ENCODE results near the gene OTUD3. TPM values are rescaled to one million over a fixed set of nuclear protein-coding genes. Genes with fewer than 3 reads are reported as not detected.
A peak's percentile ranks its signal among the peaks of the same experiment; 100 is the strongest.

OTUD3 gene
- total and polyA plus RNA-seq, 2 of the 13 experiments (the other 11 are each of a cell fraction or from before 2014, with no cell fraction given) = 5.2 to 7.5 TPM

DNA sequence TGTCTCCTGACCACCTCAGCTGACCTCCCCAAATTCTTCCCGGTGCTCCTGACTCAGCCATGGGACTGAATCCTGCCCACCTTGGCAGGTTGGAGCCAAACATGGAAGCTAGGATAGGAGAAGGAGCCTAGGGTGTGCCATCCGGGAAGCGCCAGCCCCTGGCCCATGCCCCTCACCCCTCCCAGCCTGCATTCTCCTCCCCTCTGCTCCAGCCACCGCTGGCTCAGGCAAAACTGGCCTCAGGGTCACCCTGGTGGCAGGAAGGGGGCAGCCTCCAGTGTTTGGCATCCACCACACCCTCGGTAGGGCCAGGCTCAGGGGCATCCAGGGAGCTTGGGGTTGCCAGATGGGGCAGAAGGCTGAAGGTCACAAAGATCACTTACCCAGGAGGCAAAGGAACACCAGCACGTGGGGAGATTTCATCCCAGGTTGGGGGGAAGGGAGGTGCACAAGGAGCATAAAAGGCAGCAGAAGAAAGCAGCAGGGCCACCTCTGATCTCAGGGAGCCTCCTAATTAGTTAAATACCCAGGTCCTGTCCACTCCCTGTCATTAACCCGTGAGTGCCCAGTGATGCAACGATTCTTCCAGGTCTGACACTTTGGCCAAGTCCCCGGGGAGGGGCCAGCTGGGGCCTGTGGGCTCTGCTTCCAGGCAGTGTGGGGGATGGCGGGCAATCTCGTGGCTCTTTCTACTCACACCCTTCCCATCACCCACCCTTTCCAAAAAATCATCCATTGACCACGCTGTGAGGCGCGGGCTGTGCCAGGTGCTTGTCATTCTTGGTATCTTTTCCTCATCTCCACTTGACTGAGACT, 41.1 kb downstream of the OTUD3 start, which contains the start of gene PLA2G2E (continued):
- TF ChIP-seq, protein P1, sequence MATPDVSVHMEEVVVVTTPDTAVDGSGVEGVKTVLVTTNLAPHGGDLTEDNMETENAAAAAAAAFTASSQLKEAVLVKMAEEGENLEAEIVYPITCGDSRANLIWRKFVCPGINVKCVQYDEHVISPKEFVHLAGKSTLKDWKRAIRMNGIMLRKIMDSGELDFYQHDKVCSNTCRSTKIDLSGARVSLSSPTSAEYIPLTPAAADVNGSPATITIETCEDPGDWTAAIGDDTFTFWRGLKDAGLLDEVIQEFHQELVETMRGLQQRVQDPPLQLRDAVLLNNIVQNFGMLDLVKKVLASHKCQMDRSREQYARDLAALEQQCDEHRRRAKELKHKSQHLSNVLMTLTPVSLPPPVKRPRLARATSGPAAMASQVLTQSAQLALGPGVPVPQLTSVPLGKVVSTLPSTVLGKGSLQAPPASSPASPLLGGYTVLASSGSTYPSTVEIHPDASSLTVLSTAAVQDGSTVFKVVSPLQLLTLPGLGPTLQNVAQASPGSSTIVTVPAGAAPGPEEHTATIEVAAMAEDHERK (CRISPR knock-in tag; IDR thresholded peaks at IDR 0.05; ENCODE audit: low read depth) = no peak
- TF ChIP-seq, protein P2, sequence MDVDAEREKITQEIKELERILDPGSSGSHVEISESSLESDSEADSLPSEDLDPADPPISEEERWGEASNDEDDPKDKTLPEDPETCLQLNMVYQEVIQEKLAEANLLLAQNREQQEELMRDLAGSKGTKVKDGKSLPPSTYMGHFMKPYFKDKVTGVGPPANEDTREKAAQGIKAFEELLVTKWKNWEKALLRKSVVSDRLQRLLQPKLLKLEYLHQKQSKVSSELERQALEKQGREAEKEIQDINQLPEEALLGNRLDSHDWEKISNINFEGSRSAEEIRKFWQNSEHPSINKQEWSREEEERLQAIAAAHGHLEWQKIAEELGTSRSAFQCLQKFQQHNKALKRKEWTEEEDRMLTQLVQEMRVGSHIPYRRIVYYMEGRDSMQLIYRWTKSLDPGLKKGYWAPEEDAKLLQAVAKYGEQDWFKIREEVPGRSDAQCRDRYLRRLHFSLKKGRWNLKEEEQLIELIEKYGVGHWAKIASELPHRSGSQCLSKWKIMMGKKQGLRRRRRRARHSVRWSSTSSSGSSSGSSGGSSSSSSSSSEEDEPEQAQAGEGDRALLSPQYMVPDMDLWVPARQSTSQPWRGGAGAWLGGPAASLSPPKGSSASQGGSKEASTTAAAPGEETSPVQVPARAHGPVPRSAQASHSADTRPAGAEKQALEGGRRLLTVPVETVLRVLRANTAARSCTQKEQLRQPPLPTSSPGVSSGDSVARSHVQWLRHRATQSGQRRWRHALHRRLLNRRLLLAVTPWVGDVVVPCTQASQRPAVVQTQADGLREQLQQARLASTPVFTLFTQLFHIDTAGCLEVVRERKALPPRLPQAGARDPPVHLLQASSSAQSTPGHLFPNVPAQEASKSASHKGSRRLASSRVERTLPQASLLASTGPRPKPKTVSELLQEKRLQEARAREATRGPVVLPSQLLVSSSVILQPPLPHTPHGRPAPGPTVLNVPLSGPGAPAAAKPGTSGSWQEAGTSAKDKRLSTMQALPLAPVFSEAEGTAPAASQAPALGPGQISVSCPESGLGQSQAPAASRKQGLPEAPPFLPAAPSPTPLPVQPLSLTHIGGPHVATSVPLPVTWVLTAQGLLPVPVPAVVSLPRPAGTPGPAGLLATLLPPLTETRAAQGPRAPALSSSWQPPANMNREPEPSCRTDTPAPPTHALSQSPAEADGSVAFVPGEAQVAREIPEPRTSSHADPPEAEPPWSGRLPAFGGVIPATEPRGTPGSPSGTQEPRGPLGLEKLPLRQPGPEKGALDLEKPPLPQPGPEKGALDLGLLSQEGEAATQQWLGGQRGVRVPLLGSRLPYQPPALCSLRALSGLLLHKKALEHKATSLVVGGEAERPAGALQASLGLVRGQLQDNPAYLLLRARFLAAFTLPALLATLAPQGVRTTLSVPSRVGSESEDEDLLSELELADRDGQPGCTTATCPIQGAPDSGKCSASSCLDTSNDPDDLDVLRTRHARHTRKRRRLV (CRISPR knock-in tag; IDR thresholded peaks at IDR 0.05) = 0 out of 2 replicates have a peak, but pooled peaks have one; percentile 25
- TF ChIP-seq, protein P3, sequence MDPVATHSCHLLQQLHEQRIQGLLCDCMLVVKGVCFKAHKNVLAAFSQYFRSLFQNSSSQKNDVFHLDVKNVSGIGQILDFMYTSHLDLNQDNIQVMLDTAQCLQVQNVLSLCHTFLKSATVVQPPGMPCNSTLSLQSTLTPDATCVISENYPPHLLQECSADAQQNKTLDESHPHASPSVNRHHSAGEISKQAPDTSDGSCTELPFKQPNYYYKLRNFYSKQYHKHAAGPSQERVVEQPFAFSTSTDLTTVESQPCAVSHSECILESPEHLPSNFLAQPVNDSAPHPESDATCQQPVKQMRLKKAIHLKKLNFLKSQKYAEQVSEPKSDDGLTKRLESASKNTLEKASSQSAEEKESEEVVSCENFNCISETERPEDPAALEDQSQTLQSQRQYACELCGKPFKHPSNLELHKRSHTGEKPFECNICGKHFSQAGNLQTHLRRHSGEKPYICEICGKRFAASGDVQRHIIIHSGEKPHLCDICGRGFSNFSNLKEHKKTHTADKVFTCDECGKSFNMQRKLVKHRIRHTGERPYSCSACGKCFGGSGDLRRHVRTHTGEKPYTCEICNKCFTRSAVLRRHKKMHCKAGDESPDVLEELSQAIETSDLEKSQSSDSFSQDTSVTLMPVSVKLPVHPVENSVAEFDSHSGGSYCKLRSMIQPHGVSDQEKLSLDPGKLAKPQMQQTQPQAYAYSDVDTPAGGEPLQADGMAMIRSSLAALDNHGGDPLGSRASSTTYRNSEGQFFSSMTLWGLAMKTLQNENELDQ (CRISPR knock-in tag; IDR thresholded peaks at IDR 0.05; ENCODE audit: borderline replicate concordance) = no peak
- TF ChIP-seq NFKBIZ (CRISPR knock-in tag; IDR thresholded peaks at IDR 0.05) (no peak), MED1 (CRISPR knock-in tag; IDR thresholded peaks at IDR 0.05) (no peak), TRIM24 (CRISPR knock-in tag; IDR thresholded peaks at IDR 0.05) (no peak), ZNF782 (CRISPR knock-in tag; IDR thresholded peaks at IDR 0.05; ENCODE audit: borderline replicate concordance) (no peak), ZNF501 (CRISPR knock-in tag; IDR thresholded peaks at IDR 0.05) (peak; percentile 39; the same call in 1 of the 2 replicates), KMT2B (CRISPR knock-in tag; IDR thresholded peaks at IDR 0.05) (no peak), MIER2 (CRISPR knock-in tag; IDR thresholded peaks at IDR 0.05) (no peak), ZSCAN25 (CRISPR knock-in tag; IDR thresholded peaks at IDR 0.05) (no peak), MTF1 (CRISPR knock-in tag; IDR thresholded peaks at IDR 0.05) (no peak)
- TF ChIP-seq, protein P4, sequence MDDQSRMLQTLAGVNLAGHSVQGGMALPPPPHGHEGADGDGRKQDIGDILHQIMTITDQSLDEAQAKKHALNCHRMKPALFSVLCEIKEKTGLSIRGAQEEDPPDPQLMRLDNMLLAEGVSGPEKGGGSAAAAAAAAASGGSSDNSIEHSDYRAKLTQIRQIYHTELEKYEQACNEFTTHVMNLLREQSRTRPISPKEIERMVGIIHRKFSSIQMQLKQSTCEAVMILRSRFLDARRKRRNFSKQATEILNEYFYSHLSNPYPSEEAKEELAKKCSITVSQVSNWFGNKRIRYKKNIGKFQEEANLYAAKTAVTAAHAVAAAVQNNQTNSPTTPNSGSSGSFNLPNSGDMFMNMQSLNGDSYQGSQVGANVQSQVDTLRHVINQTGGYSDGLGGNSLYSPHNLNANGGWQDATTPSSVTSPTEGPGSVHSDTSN (CRISPR knock-in tag; IDR thresholded peaks at IDR 0.05; ENCODE audit: borderline replicate concordance) = no peak
- TF ChIP-seq, protein P5, sequence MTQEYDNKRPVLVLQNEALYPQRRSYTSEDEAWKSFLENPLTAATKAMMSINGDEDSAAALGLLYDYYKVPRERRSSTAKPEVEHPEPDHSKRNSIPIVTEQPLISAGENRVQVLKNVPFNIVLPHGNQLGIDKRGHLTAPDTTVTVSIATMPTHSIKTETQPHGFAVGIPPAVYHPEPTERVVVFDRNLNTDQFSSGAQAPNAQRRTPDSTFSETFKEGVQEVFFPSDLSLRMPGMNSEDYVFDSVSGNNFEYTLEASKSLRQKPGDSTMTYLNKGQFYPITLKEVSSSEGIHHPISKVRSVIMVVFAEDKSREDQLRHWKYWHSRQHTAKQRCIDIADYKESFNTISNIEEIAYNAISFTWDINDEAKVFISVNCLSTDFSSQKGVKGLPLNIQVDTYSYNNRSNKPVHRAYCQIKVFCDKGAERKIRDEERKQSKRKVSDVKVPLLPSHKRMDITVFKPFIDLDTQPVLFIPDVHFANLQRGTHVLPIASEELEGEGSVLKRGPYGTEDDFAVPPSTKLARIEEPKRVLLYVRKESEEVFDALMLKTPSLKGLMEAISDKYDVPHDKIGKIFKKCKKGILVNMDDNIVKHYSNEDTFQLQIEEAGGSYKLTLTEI (CRISPR knock-in tag; conservative IDR thresholded peaks at IDR 0.05) = no peak
- TF ChIP-seq, protein P6, sequence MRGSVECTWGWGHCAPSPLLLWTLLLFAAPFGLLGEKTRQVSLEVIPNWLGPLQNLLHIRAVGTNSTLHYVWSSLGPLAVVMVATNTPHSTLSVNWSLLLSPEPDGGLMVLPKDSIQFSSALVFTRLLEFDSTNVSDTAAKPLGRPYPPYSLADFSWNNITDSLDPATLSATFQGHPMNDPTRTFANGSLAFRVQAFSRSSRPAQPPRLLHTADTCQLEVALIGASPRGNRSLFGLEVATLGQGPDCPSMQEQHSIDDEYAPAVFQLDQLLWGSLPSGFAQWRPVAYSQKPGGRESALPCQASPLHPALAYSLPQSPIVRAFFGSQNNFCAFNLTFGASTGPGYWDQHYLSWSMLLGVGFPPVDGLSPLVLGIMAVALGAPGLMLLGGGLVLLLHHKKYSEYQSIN (CRISPR knock-in tag; IDR thresholded peaks at IDR 0.05; ENCODE audit: borderline replicate concordance) = no peak
